Thyroid gland (tissue), 4 donors: ENCODE data around the gene YTHDC1.

Source experiments
- POLR2A ChIP-seq, 2 donors: fragments of 450-650 bp; IDR thresholded peaks; one replicate each; pipeline ENCODE4 v1.6.1; 2017; ENCODE audit warnings: antibody characterized with exemption in 2 of 2, mild to moderate bottlenecking in 2 of 2, moderate library complexity in 1 of 2
- TF ChIP-seq, protein P1 (sequence below), 6 experiments: fragments of 200-600 bp in 3 of 6; fragments of 450-650 bp in 3 of 6; sonication (generic) in 3 of 6; IDR thresholded peaks; one replicate each; pipeline ENCODE4 v1.5.1; 2016 to 2019; ENCODE audit warnings: antibody characterized with exemption in 6 of 6, mild to moderate bottlenecking in 2 of 6, inconsistent platforms in 1 of 6, moderate library complexity in 1 of 6

DNA sequence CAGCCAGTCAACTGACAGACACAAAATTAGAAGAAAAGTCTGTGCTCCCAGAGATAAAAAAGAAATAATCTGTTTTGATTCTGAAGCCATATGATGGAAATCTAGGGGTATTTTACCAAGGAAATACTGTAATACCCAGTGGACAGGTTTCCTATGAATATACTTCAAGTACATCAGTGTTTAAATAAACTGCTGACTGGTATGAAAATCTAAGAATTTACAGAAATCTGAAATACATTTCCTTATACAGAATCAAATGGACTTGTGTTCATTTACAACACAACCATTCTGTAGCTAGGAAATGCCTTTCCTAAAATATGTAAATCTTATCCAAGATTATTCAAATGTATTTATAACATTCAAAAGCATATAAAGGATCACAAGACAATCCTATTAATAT lies 13.4 kb downstream of the YTHDC1 start:
- TF ChIP-seq, protein P1, sequence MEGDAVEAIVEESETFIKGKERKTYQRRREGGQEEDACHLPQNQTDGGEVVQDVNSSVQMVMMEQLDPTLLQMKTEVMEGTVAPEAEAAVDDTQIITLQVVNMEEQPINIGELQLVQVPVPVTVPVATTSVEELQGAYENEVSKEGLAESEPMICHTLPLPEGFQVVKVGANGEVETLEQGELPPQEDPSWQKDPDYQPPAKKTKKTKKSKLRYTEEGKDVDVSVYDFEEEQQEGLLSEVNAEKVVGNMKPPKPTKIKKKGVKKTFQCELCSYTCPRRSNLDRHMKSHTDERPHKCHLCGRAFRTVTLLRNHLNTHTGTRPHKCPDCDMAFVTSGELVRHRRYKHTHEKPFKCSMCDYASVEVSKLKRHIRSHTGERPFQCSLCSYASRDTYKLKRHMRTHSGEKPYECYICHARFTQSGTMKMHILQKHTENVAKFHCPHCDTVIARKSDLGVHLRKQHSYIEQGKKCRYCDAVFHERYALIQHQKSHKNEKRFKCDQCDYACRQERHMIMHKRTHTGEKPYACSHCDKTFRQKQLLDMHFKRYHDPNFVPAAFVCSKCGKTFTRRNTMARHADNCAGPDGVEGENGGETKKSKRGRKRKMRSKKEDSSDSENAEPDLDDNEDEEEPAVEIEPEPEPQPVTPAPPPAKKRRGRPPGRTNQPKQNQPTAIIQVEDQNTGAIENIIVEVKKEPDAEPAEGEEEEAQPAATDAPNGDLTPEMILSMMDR (IDR thresholded peaks at IDR 0.05) = no peak
- TF ChIP-seq POLR2A (IDR thresholded peaks at IDR 0.05) = no peak
